Caco-2 (cell line): ENCODE measurements around the gene VPS45. TPM values are rescaled to one million over a fixed set of nuclear protein-coding genes. Genes with fewer than 3 reads are reported as not detected.

Experiments
- BruUV-seq: library from RNA; stranded (reverse); fragments of 400-500 nt; replicated peaks from 2 replicates; lab custom pipeline; 2021; lab: Mats Ljungman, UMichigan
- CTCF ChIA-PET: fragments of 300-600 bp; sonication (Branson Sonifier 250); formaldehyde crosslinking; loops from one replicate; lab custom pipeline; 2022; ENCODE audit warnings: antibody characterized with exemption; lab: Charles Lee
- POLR2A ChIA-PET: fragments of 300-600 bp; sonication (Branson Sonifier 250); formaldehyde crosslinking; loops from one replicate; lab custom pipeline; 2022; ENCODE audit warnings: antibody characterized with exemption; lab: Charles Lee
- DNase-seq, 2 experiments: peaks; one replicate each; pipeline versions ENCODE4 v3.0.0 to v3.0.0-alpha.2; 2020 to 2022
- H3K27me3 ChIP-seq: replicated peaks from 2 replicates; pipeline ENCODE4 v1.6.0; 2011; ENCODE audit warnings: low read length; ENCODE audit not compliant: control insufficient read depth, insufficient read depth
- H3K36me3 ChIP-seq: 2 replicates; pipeline ENCODE4 v1.5.1; 2011; ENCODE audit warnings: low read length; ENCODE audit not compliant: control insufficient read depth, insufficient read depth
- H3K4me1 ChIP-seq: fragments of 250-450 bp; sonication (Bioruptor Pico); 2 replicates; pipeline ENCODE4 v1.5.1; 2020; ENCODE audit warnings: mild to moderate bottlenecking
- H3K4me3 ChIP-seq: 2 replicates; pipeline ENCODE4 v1.5.1; 2011; ENCODE audit warnings: low read depth, mild to moderate bottlenecking, control low read depth, low read length
- H3K9me3 ChIP-seq: fragments of 250-450 bp; sonication (Bioruptor Pico); 2 replicates; pipeline ENCODE4 v1.5.1; 2020; ENCODE audit warnings: mild to moderate bottlenecking, moderate library complexity
- H3K27ac Mint-ChIP-seq: one replicate; pipeline ENCODE4 v1.8.0; 2022; ENCODE audit warnings: mixed read lengths; ENCODE audit not compliant: unreplicated experiment
- H3K27me3 Mint-ChIP-seq: one replicate; pipeline ENCODE4 v1.8.0; 2022; ENCODE audit warnings: mixed read lengths; ENCODE audit not compliant: insufficient read depth, unreplicated experiment
- H3K36me3 Mint-ChIP-seq: one replicate; pipeline ENCODE4 v1.8.0; 2022; ENCODE audit warnings: mild to moderate bottlenecking, mixed read lengths; ENCODE audit not compliant: insufficient read depth, unreplicated experiment
- H3K4me1 Mint-ChIP-seq: one replicate; pipeline ENCODE4 v1.8.0; 2022; ENCODE audit warnings: low read depth, mixed read lengths; ENCODE audit not compliant: unreplicated experiment
- H3K4me3 Mint-ChIP-seq: one replicate; pipeline ENCODE4 v1.8.0; 2022; ENCODE audit warnings: mild to moderate bottlenecking, moderate library complexity, mixed read lengths; ENCODE audit not compliant: unreplicated experiment
- H3K9me3 Mint-ChIP-seq: one replicate; pipeline ENCODE4 v1.8.0; 2022; ENCODE audit warnings: mixed read lengths; ENCODE audit not compliant: unreplicated experiment
- CTCF ChIP-seq, 2 experiments: fragments of 200-600 bp in 1 of 2; IDR thresholded peaks; 1 replicate in 1 of 2; 2 replicates in 1 of 2; pipeline versions ENCODE4 v1.5.1 to v1.8.0; 2011 to 2022; ENCODE audit warnings: antibody characterized with exemption in 1 of 2, control low read depth in 1 of 2, inconsistent platforms in 1 of 2, low read depth in 1 of 2, low read length in 1 of 2, mild to moderate bottlenecking in 1 of 2, moderate library complexity in 1 of 2; ENCODE audit not compliant: insufficient read depth in 1 of 2, severe bottlenecking in 1 of 2, unreplicated experiment in 1 of 2
- intact Hi-C: fragments of 100-400 bp; cut with micrococcal nuclease; formaldehyde crosslinking; loops from one replicate; pipeline ENCODE4 v1.10.0; 2022; ENCODE audit not compliant: unreplicated experiment
- total RNA-seq: library from RNA; stranded (reverse); gene quantifications from 2 replicates; pipeline ENCODE4 v1.2.3, GENCODE V29; 2022

Gene VPS45
- total RNA-seq, 1 experiment from 2014 or later = 19.8 TPM

GRCh38 chr1:150148837-150149270 lies 81.3 kb downstream of the VPS45 start:
- H3K9me3 Mint-ChIP-seq = no peaks in the 10 kb centered on the region
- H3K4me3 ChIP-seq = peak overlapping the region; percentile 52
- no peaks in the 10 kb centered on the region for H3K36me3 ChIP-seq
- no TSS peak for BruUV-seq
- H3K4me1 ChIP-seq = no peaks in the 10 kb centered on the region
- H3K36me3 Mint-ChIP-seq = no peaks in the 10 kb centered on the region
- peaks cover 2% of the 10 kb centered on the region for H3K27me3 ChIP-seq
- no peak for DNase-seq
- intact Hi-C loops = no loop called here
- POLR2A ChIA-PET = interaction anchor here (1.5 kb wide), 1 partner anchor 14 kb away, joined by 4 read pairs; no protein-coding TSS in a partner anchor
- CTCF ChIA-PET = no interaction called here
- peak overlapping the region; percentile 74 for H3K4me3 Mint-ChIP-seq
- TF ChIP-seq CTCF (IDR thresholded peaks at IDR 0.05; ENCODE audit: insufficient read depth in 1 of 2, low read depth in 1 of 2, low read length in 1 of 2, severe bottlenecking in 1 of 2, unreplicated experiment in 1 of 2) = no peak
- peaks cover 2% of the 10 kb centered on the region for H3K27me3 Mint-ChIP-seq
- no peak overlapping the region for H3K27ac Mint-ChIP-seq
- H3K4me1 Mint-ChIP-seq = no peaks in the 10 kb centered on the region
- no peaks in the 10 kb centered on the region for H3K9me3 ChIP-seq

GRCh38 chr1:150149271-150150132 lies 81.9 kb downstream of the VPS45 start, which contains the start of gene PLEKHO1:
Gene PLEKHO1 (plus strand): TSS chr1:150149916. CDS start chr1:150150258, 342 bp downstream.
- no TSS peak for BruUV-seq
- H3K27me3 Mint-ChIP-seq = peaks cover 2% of the 10 kb centered on the region

More at GRCh38 chr1:150149271-150150132, 81.9 kb downstream of the VPS45 start, which contains the start of gene PLEKHO1:
- Histone ChIP-seq H3K4me3 (peak within 1 kb of the TSS; percentile 52), H3K4me1 (no peaks in the 10 kb centered on the region), H3K9me3 (no peaks in the 10 kb centered on the region), H3K27me3 (peaks cover 2% of the 10 kb centered on the region), H3K36me3 (no peaks in the 10 kb centered on the region)
- peak within 1 kb of the TSS; percentile 74 for H3K4me3 Mint-ChIP-seq
- no peaks in the 10 kb centered on the region for H3K36me3 Mint-ChIP-seq
- DNase-seq = peak in 1 of 2 experiments; percentile 43
- no peaks in the 10 kb centered on the region for H3K9me3 Mint-ChIP-seq
- intact Hi-C loops = loop anchor here (1.0 kb wide), 1 partner anchor 20 kb away; no protein-coding TSS in a partner anchor
- H3K27ac Mint-ChIP-seq = no peak within 1 kb of the TSS
- ChIA-PET POLR2A (interaction anchor here (0.6 to 1.5 kb wide), 2 partner anchors 14 to 46 kb away, joined by 4 read pairs; no protein-coding TSS in a partner anchor), CTCF (interaction anchor here (0.6 to 0.8 kb wide), 2 partner anchors 32 to 38 kb away, joined by 3 read pairs; no protein-coding TSS in a partner anchor)
- no peaks in the 10 kb centered on the region for H3K4me1 Mint-ChIP-seq
- TF ChIP-seq CTCF (IDR thresholded peaks at IDR 0.05; ENCODE audit: insufficient read depth in 1 of 2, low read depth in 1 of 2, low read length in 1 of 2, severe bottlenecking in 1 of 2, unreplicated experiment in 1 of 2) = no peak
